Medulla oblongata (tissue), 1 donor: ENCODE results near the gene NFIB.

Source experiments
- DNase-seq: peaks from one replicate; pipeline ENCODE4 v3.0.0-alpha.2; 2015; ENCODE audit errors: extremely low spot score

The NFIB gene

DNA sequence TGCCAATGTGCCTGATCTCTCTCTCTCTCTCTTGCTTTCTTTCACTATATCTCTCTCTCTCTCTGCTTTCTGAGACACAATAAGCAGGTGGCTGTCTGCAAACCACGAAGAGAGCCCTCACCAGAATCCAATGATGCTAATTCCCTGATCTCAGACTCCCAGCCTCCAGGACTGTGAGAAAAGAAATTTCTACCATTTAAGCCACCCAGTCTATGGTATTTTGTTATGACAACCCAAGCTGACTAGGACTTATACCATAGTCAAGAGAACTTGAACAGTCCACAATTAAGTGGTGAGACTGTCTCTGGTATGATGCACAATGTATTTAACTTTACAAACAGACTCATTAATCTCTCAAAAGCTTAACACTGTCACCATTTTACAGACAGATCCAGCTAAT lies 67.0 kb downstream of the NFIB start:
- no peak for DNase-seq

- DNase-seq: no peak
Observed at GRCh38 chr9:14245901-14246525, 67.9 kb downstream of the NFIB start.

DNA sequence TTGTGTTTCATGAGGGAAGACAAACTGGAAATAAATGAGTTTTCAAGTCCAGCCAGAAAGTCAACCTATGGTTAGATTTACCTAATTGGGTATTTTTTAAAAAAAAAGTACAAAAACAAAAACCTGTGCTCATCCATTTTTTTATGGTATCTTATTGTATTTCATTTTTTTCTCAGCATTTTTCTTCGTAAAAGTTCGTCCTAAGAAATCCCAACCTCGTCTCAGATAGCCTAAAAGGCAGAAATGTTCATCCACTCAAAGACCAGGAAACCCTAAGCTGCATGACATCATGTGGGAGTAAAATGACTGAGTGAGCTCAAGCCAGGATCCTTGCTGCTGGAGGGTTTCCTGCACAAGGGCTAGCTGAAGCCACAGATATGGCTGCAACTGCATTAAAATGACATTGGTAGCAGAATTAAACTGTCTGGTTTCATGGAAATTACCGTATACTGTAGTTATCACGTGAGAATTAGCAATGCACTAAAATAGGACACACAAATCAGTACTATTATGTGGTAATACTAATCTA lies 70.4 kb downstream of the NFIB start:
- no peak for DNase-seq

- DNase-seq: no peak
Observed at GRCh38 chr9:14242150-14242805, 71.7 kb downstream of the NFIB start.

DNA sequence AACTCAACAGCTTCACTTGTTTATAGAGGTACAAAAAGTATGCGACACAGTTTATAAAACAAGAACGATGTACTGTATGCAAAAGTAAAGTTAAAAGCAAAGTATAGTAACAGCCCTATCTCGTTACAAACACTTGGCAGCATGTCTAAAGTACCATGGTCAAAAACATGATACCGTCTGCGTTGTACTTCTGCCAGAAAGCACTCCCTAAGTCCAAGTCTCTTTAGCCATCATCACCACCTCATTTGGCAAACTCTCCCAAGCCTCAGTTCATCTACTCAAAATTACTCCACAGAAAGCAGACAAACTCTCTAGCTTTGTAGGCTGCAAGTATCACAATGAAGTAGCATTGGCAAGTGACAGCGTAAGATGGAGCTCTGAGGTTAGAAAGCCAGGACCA lies 73.4 kb downstream of the NFIB start:
- DNase-seq: no peak

DNA sequence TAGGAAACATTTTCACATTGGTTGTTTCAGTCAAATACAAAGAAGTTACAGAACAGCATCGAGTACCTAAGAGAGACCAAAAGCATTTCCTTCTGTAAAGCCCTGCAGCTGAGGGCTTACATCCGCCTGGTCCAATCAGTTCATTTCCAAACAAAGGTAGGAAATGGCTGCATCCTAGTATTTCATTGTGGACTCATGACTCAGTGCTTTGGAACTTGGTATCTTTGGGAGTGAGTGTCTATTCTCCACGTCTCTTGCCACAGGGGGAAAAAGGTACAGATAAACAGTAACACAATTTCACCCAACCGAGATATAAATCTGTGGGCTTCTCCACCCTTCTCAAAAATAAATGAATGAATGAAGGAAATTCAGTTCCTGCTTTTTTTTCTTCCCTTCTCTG lies 75.4 kb downstream of the NFIB start:
- no peak for DNase-seq

DNA sequence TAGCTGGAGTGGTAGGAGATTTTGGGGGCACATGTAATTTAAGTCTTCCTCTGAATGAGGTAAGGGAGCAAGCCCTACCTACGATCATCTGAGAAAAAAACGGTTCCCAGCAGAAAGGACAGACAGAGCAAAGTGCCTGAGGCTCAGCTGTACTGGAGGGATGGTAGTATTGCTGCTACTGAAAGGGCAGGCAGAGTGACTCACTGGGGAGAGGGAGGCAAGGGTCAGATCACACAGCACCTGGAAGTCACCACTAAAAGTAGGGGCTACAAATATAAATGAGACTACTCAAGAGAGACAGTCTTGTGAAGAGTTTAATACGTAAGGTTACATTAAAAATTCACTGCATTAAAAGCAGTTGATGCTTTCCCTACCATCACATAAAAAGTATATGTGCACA lies 75.9 kb downstream of the NFIB start:
- DNase-seq: no peak

GRCh38 chr9:14236591-14236990 lies 77.3 kb downstream of the NFIB start:
- no peak for DNase-seq

- no peak for DNase-seq
Observed at GRCh38 chr9:14232111-14232510, 81.8 kb downstream of the NFIB start.

GRCh38 chr9:14231196-14231990 lies 82.5 kb downstream of the NFIB start:
- no peak for DNase-seq

GRCh38 chr9:14228602-14229001 lies 85.3 kb downstream of the NFIB start:
- DNase-seq: no peak

DNA sequence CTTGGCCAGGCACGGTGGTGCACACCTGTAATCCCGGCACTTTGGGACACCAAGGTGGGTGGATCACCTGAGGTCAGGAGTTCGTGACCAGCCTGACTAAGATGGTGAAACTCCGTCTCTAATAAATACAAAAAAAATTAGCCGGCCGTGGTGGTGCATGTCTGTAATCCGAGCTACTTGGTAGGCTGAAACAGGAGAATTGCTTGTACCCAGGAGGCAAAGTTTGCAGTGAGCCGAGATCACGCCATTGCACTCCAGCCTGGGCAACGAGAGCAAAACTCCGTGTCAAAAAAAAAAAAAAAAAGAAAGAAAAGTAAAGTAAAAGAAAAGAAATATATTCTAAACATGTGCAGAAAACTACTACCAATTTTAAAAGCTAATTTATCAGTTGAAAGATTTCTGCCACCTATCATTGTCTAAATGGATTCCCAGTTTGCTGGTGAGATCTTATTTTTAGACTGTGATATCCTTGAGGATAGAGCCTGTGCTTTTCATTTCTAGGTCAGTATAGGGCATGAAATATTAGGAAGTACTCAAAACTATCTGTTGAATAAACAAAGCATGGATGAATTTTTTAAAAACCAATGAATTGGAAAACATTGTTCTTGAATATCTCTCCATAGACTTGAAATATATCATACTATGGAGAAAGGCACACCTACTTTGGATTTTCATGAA lies 86.9 kb downstream of the NFIB start:
- DNase-seq: no peak

GRCh38 chr9:14223081-14223480 lies 90.9 kb downstream of the NFIB start:
- no peak for DNase-seq

DNA sequence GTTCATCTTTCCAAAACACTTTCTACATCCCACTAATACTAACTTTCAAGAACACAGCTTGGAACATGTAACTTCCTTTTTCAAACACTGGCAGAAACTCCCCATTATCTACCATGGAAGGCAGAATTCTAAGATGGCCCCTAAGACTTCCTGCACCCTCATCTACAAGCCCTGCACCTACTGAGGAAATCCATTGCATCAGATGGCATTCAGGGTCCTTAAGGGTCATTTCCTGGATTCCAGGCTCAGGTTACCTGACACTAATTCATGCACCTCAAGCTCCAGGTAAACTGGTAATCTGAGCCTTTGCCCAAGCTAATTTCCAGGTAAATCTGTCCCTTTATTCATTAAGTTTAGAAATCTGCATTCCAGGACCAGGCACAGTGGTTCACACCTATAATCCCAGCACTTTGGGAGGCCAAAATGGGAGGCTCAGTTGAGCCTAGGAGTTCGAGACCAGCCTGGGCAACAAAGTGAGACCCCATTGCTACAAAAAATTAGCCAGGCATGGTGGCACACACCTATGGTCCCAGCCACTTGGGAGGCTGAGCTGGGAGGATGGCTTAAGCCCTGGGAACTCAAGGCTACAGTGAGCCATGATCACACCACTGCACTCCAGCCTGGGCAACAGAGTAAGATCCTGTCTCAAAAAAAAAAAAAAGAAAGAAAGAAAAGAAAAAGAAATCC lies 91.6 kb downstream of the NFIB start:
- no peak for DNase-seq

DNA sequence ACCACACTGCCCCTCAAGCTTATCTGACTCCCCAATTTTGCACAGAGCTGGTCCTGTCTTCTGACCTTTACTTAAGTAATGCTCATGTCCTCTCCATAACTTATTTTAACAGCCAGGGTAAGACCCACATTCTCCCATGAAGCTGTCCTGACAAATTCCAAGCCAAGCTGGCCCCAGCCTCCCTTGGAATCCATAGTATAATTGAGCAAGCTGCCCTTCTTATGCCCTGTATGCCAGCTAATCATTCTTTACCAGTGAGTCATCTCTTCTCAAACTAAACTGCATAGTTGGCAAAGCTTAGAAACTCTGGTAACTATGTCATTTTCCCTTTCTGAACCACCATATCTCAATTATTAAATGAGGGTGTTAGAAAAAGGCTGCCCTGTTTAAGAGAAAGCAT lies 92.4 kb downstream of the NFIB start:
- DNase-seq: no peak

- DNase-seq: no peak
Observed at GRCh38 chr9:14221119-14221518, 92.8 kb downstream of the NFIB start.

DNA sequence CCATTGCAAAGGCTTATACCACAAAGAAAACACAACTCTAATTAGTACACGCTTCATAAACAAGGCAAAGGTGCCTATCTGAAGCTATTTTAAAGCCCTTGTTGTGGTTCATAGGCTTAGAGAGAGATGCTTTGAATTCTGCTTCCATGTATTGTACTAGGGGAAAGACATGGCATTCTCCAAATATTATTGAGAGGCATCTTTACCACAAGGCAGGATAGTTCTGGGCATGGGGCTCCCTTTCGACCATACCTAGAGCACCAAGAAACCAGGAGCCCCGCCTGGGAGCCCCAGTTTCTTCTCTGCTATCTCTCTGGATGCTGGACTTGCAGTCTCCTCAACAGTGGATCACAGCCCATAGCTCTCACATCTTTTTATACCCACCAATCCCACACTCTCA lies 93.7 kb downstream of the NFIB start:
- no peak for DNase-seq

DNA sequence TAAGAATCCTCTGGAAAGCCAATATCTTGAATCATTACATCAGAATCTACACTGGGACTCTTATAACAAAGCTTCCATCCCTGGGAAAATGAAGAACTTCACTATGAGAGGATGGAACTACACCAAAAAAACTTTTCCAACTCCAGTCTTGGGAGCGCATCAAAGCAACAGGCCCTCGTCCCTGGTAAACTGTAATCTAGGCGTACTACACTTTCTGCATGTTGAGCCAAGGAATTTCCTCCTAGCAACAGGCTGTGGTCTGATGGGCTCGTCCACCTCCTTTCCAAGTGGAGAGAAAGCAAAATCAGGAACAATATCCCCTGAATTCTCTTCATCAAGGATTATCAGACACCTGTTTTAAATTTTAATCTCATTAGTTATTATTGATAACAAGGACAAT lies 94.1 kb downstream of the NFIB start:
- no peak for DNase-seq

DNA sequence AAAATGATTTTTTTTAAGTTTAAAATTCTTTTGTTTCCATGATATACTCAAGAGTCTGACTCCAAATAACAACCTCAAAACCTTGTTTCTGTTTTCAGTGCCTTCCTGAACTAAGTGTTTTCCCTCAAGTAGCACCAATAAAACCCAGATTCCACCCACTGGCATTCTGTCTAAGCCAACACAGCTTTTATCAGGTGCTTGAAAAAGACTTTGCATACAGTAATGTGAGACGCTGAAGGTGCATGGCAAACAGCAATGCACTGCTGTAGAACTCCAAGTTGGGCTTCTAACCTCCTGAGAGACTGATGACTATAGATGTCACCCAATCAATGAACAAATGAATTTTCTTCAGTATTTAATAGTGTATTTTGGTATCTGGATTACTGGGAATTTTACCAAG lies 95.7 kb downstream of the NFIB start:
- no peak for DNase-seq

- no peak for DNase-seq
Observed at GRCh38 chr9:14216612-14217194, 97.2 kb downstream of the NFIB start.

DNA sequence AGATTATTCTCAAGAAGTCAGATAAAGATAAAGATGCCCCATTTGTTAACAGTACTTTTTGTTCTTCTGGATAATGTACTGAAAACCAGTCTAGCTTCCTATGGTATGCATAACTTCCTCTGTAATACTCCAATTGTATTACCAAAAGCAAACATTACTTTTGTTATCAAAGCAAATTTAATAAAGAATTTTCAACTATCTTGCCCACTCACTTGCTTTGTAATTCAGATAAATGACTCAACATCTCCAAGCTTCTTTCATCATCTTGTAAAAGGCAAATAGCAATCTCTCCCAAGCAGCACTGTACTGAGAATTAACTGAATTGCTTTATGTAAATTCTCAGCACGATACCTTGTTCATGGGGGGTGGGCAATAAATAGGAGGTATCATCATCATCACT lies 98.3 kb downstream of the NFIB start:
- no peak for DNase-seq
